PFSK-1 (cell line): ENCODE measurements around the gene GEN1.

Source experiments
- FOXP2 ChIP-seq: optimal IDR thresholded peaks from 2 replicates; pipeline ENCODE3; 2011; ENCODE audit warnings: borderline replicate concordance, control low read depth, inconsistent platforms; ENCODE audit not compliant: insufficient read depth; ENCODE audit errors: extremely low read length, extremely low read depth
- POLR2AphosphoS5 ChIP-seq: IDR thresholded peaks from 2 replicates; pipeline ENCODE4 v1.6.1; 2012; ENCODE audit warnings: low read depth, mild to moderate bottlenecking, control low read depth, low read length, moderate library complexity
- REST ChIP-seq, 2 experiments: IDR thresholded peaks; 2 replicates each; pipeline versions ENCODE4 v1.6.1 to v1.8.0; 2011 to 2012; ENCODE audit warnings: low read depth in 2 of 2, low read length in 2 of 2, control low read depth in 1 of 2, inconsistent platforms in 1 of 2, mild to moderate bottlenecking in 1 of 2, moderate library complexity in 1 of 2; ENCODE audit not compliant: insufficient read depth in 1 of 2
- SIN3A ChIP-seq: IDR thresholded peaks from 2 replicates; pipeline ENCODE4 v1.6.1; 2012; ENCODE audit warnings: mild to moderate bottlenecking, low read length, moderate library complexity, borderline replicate concordance; ENCODE audit not compliant: insufficient read depth
- TAF1 ChIP-seq: IDR thresholded peaks from 2 replicates; pipeline ENCODE4 v1.6.1; 2012; ENCODE audit warnings: low read length, control low read depth, borderline replicate concordance; ENCODE audit not compliant: insufficient read depth

GEN1 gene

GRCh38 chr2:17748745-17749144, 5.2 kb upstream of the GEN1 start:
- no peak for TF ChIP-seq SIN3A
- TF ChIP-seq REST (IDR thresholded peaks at IDR 0.05; ENCODE audit: insufficient read depth in 1 of 2, low read depth in 2 of 2, low read length in 2 of 2), result no peak
- TF ChIP-seq TAF1, result no peak
- no peak for TF ChIP-seq FOXP2
- TF ChIP-seq POLR2AphosphoS5, result no peak

GRCh38 chr2:17749753-17750438, 4.0 kb upstream of the GEN1 start:
- TF ChIP-seq REST (IDR thresholded peaks at IDR 0.05; ENCODE audit: insufficient read depth in 1 of 2, low read depth in 2 of 2, low read length in 2 of 2), result no peak
- TF ChIP-seq POLR2AphosphoS5, result no peak

GRCh38 chr2:17752246-17752645, 1.7 kb upstream of the GEN1 start:
- no peak for TF ChIP-seq SIN3A
- no peak for TF ChIP-seq FOXP2
- no peak for TF ChIP-seq TAF1
- TF ChIP-seq REST (IDR thresholded peaks at IDR 0.05; ENCODE audit: insufficient read depth in 1 of 2, low read depth in 2 of 2, low read length in 2 of 2), result no peak
- TF ChIP-seq POLR2AphosphoS5, result no peak

GRCh38 chr2:17752892-17753802, 791 bp upstream of the GEN1 start:
- TF ChIP-seq TAF1 (no peak), SIN3A (no peak), POLR2AphosphoS5 (no peak), FOXP2 (no peak), REST (IDR thresholded peaks at IDR 0.05; ENCODE audit: insufficient read depth in 1 of 2, low read depth in 2 of 2, low read length in 2 of 2) (no peak)
